ENCODE data around the gene CSNK2A3.

GRCh38 chr11:11378184-11378940 is 25.3 kb upstream of the CSNK2A3 start:
- TF ChIP-seq CTCF (conservative IDR thresholded peaks at IDR 0.05; ENCODE audit: low read depth, low read length) (no peak), EZH2 (IDR thresholded peaks at IDR 0.05; ENCODE audit: borderline replicate concordance, low read depth, low read length, poor library complexity, severe bottlenecking) (no peak)
